A673 (cell line): ENCODE measurements around the gene TTC28. TPM values are rescaled to one million over a fixed set of nuclear protein-coding genes. Genes with fewer than 3 reads are reported as not detected.

ENCODE experiments used
- BruUV-seq: library from RNA; stranded (reverse); fragments of 400-500 nt; replicated peaks from 2 replicates; lab custom pipeline; 2021; lab: Mats Ljungman, UMichigan
- CTCF ChIA-PET: fragments of 300-600 bp; sonication (Branson Sonifier 250); formaldehyde crosslinking; loops from one replicate; lab custom pipeline; 2022; ENCODE audit warnings: antibody characterized with exemption; lab: Charles Lee
- POLR2A ChIA-PET: fragments of 300-600 bp; sonication (Branson Sonifier 250); formaldehyde crosslinking; loops from one replicate; lab custom pipeline; 2022; ENCODE audit warnings: antibody characterized with exemption; ENCODE audit not compliant: low non-redundant PET; lab: Charles Lee
- DNase-seq: peaks from one replicate; pipeline ENCODE4 v3.0.0-alpha.2; 2015; ENCODE audit warnings: low spot score
- H3K27ac ChIP-seq: fragments of 200-600 bp; sonication (generic); 2 replicates; pipeline ENCODE4 v1.5.1; 2016; ENCODE audit warnings: mixed run types, low read depth, mild to moderate bottlenecking, mixed read lengths, antibody characterized with exemption, low read length; ENCODE audit not compliant: poor library complexity, severe bottlenecking
- H3K27me3 ChIP-seq: fragments of 200-600 bp; sonication (generic); replicated peaks from 2 replicates; pipeline ENCODE4 v1.6.1; 2017; ENCODE audit warnings: mixed run types, low read depth, mild to moderate bottlenecking, mixed read lengths, antibody characterized with exemption, low read length; ENCODE audit not compliant: insufficient read depth, poor library complexity
- H3K36me3 ChIP-seq: fragments of 200-600 bp; sonication (generic); 2 replicates; pipeline ENCODE4 v1.6.1; 2016; ENCODE audit warnings: mixed run types, mild to moderate bottlenecking, mixed read lengths, antibody characterized with exemption, low read length; ENCODE audit not compliant: insufficient read depth, poor library complexity, severe bottlenecking
- H3K4me1 ChIP-seq: fragments of 200-600 bp; sonication (generic); 2 replicates; pipeline ENCODE4 v1.6.1; 2017; ENCODE audit warnings: mixed run types, mild to moderate bottlenecking, mixed read lengths, antibody characterized with exemption, low read length; ENCODE audit not compliant: insufficient read depth, poor library complexity, severe bottlenecking
- H3K4me3 ChIP-seq: fragments of 200-600 bp; sonication (generic); 2 replicates; pipeline ENCODE4 v1.5.1; 2016; ENCODE audit warnings: low read depth, mixed run types, mild to moderate bottlenecking, mixed read lengths, low read length; ENCODE audit not compliant: poor library complexity, severe bottlenecking
- H3K9me3 ChIP-seq: fragments of 200-600 bp; sonication (generic); 2 replicates; pipeline ENCODE4 v1.6.1; 2016; ENCODE audit warnings: mixed run types, low read depth, mild to moderate bottlenecking, mixed read lengths, antibody characterized with exemption, low read length; ENCODE audit not compliant: poor library complexity, severe bottlenecking
- EZH2 ChIP-seq: fragments of 200-600 bp; sonication (generic); IDR thresholded peaks from 2 replicates; pipeline ENCODE4 v1.6.1; 2017; ENCODE audit warnings: borderline replicate concordance, low read depth, mild to moderate bottlenecking, mixed read lengths, antibody characterized with exemption, low read length; ENCODE audit not compliant: poor library complexity, severe bottlenecking
- intact Hi-C: fragments of 100-400 bp; cut with micrococcal nuclease; formaldehyde crosslinking; loops from one replicate; pipeline ENCODE4 v1.10.0; 2022; ENCODE audit not compliant: unreplicated experiment
- total RNA-seq: library from RNA; stranded (reverse); gene quantifications from 2 replicates; pipeline ENCODE4 v1.2.3, GENCODE V29; 2021
- TF ChIP-seq, protein P1 (sequence below): fragments of 300-800, 200-600 bp; sonication (generic); conservative IDR thresholded peaks from 2 replicates; pipeline ENCODE4 v1.5.1; 2017; ENCODE audit warnings: low read depth, mild to moderate bottlenecking, antibody characterized with exemption, low read length, moderate library complexity, mixed read lengths

Gene TTC28
- total RNA-seq, 1 experiment from 2014 or later = 48.7 TPM

DNA sequence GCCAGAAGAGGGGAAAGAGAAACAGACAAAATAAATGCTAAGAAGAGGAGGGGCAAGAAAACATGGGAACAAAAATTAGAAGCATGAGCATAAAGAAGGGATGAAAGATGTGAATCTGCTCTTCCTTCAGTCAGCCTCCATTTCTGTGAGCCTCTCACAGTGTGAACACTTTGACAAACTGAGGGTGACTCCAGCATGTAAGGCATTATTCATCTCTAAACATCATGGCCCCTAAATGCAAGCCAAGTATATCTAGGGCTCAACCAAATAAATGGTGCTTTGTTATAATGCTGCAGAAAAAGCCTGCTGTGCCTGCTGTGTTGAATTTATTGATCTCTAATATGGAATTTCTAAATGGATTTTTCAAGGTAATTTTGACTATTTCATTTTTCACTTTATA lies 281.3 kb downstream of the TTC28 start:
- Histone ChIP-seq H3K4me3 (no peak overlapping the region), H3K27me3 (no peaks in the 10 kb centered on the region), H3K27ac (no peak overlapping the region), H3K9me3 (no peaks in the 10 kb centered on the region), H3K36me3 (no peaks in the 10 kb centered on the region), H3K4me1 (peaks cover 35% of the 10 kb centered on the region)
- BruUV-seq = no TSS peak
- intact Hi-C loops = no loop called here
- no peak for TF ChIP-seq EZH2
- TF ChIP-seq, protein P1, sequence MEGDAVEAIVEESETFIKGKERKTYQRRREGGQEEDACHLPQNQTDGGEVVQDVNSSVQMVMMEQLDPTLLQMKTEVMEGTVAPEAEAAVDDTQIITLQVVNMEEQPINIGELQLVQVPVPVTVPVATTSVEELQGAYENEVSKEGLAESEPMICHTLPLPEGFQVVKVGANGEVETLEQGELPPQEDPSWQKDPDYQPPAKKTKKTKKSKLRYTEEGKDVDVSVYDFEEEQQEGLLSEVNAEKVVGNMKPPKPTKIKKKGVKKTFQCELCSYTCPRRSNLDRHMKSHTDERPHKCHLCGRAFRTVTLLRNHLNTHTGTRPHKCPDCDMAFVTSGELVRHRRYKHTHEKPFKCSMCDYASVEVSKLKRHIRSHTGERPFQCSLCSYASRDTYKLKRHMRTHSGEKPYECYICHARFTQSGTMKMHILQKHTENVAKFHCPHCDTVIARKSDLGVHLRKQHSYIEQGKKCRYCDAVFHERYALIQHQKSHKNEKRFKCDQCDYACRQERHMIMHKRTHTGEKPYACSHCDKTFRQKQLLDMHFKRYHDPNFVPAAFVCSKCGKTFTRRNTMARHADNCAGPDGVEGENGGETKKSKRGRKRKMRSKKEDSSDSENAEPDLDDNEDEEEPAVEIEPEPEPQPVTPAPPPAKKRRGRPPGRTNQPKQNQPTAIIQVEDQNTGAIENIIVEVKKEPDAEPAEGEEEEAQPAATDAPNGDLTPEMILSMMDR = no peak
- CTCF ChIA-PET = no interaction called here
- POLR2A ChIA-PET = no interaction called here
- DNase-seq = no peak

- no peaks in the 10 kb centered on the region for H3K9me3 ChIP-seq
- intact Hi-C loops = no loop called here
- POLR2A ChIA-PET = no interaction called here
- DNase-seq = no peak
- H3K27me3 ChIP-seq = no peaks in the 10 kb centered on the region
- H3K36me3 ChIP-seq = no peaks in the 10 kb centered on the region
- no peak overlapping the region for H3K27ac ChIP-seq
- TF ChIP-seq EZH2 = no peak
- TF ChIP-seq, protein P1 = no peak
- BruUV-seq = no TSS peak
- H3K4me1 ChIP-seq = peaks cover 35% of the 10 kb centered on the region
- CTCF ChIA-PET = no interaction called here
- no peak overlapping the region for H3K4me3 ChIP-seq
Observed at GRCh38 chr22:28397306-28397705, 282.3 kb downstream of the TTC28 start.

DNA sequence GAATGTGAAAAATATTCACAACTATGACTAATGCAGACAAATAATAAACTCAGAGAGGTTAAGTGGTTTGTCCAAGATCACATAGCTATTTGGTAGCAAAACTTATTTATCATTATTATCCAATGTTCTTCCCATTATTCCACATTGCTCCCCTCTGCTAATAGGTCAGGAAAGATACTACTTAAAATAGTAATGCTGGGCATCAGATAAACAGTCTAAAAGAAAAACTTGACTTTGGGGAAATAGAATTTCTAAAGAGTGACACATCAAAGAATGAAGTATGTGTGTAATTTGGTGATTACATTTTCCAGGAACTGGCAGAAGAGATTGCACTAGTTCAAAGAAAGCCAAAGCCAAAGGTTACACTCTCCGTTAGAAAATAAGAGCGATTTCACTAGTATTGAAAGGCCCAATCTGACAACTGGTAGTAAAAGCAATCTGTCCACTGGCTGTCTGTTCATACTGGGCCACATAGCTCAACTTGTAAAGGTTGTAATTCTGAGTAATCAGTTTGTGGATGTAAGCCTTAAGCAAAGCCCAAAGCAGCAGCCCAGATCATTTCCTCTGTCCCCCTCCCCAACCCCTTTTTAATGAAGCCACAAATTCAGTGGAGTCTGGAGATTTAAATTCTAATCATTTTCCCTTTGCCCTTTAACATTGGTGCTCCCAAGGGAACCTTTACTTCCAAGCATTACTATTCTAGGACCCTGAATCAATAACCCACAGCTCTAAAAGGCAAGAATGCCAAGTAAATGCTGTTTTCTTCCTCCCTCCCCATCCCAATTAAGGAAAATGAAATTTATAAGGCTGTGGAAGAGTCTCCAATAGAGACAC lies 283.5 kb downstream of the TTC28 start:
- TF ChIP-seq EZH2 = no peak
- TF ChIP-seq, protein P1 = no peak
- Histone ChIP-seq H3K27ac (no peak overlapping the region), H3K4me3 (no peak overlapping the region), H3K27me3 (no peaks in the 10 kb centered on the region), H3K4me1 (peaks cover 35% of the 10 kb centered on the region), H3K36me3 (no peaks in the 10 kb centered on the region), H3K9me3 (no peaks in the 10 kb centered on the region)
- no peak for DNase-seq
- ChIA-PET CTCF (no interaction called here), POLR2A (interaction anchor here (0.5 kb wide), 1 partner anchor 163 kb away, joined by 5 read pairs; no protein-coding TSS in a partner anchor)
- intact Hi-C loops = no loop called here
- BruUV-seq = no TSS peak
